ENCODE data around the gene STK32C. TPM values are rescaled to one million over a fixed set of nuclear protein-coding genes. Genes with fewer than 3 reads are reported as not detected.
A peak's percentile ranks its signal among the peaks of the same experiment; 100 is the strongest.
"Not testable (repeated sequence)": the region's sequence is repeated elsewhere in the genome, so short reads cannot be mapped to it uniquely, and the experiment has no call there.

Gene STK32C
- total RNA-seq, 1 donor from 2014 or later: 18.3 TPM

DNA sequence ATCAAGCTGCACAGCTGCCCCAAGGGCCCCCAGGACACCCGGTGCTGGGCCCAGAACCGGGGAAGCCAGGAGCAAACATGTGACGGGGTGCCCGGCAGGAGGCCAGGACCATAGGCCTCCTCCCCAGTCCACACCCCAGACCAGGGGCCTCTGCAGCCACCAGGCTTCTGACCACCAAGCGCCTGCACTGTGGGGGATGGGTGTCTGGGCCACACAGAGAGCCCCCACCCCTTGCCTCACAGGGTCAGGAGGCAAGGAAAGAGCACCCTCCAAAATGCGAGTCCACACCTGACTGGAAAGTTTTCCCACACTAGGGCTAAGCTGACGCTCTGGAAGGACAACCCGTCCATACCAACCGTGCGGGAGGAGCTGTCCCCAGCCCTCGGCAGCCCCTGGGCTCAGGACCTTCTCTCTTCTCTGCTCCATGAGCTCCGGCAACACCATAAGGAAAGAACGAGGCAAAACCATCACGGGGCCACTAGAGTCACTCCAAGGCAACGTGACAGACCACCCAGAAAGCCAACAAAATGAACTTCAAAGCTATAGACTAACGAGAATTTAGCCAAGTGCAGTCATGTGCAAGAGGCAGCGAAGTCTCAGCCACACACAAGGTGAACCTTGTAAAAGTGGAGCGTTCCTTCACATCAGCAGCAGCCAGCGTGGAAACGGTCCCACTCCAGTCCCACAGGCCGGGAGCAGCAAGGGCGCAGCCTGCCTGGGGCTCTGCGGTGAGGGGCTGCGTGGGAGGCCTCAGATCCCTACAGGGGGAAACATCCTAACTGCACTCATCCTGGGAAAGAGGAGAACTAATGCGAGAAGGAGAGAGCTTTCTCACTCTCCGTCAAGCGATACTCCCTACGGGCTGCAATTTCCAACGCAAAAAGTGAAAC lies 5.1 kb downstream of the STK32C start:
- no peak for DNase-seq (ENCODE audit: low spot score)

DNA sequence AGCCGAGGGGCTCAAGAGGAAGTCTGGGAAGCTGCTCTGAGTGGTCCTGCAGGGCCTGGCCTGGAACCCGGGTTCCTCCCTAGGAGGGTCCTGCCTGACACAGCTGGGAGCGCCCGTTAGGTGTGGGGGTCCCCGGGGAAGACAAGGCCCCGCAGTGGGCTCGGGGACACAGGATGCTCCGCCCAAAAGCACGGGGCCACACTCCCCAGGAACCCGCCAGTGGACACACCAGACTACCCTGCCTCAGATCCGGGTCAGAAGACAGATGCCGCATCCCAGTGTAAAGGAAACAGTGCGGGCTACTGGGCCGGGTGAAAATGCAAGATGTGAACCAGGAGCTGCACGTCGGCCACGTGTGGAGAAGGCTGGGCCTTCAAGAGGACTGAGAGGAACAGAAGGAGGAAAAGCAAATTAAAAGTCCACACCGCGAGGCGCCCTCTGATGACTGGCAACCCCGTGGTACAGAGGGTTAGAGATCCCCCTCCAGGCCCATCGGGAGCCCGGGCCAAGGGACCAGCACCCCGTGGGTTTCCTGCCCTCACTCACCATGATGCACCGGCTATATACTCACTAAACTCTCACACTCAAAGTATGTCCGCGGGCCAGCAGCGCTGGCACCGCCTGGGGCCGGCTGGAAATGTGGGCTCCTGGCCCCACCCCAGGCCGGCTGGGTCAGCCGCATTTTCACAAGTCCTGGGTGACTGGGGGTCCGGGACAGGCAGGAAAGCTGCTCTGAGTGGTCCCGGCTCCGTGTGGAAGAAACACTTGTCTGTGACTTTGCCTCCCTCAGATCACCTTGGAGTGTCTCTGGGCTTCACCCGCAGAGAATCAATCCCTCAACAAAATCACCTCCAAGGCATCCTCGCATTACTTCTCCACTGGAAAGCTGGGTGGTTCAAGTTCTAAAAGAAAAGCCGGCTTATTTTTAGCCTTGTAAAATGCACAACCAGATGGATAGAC lies 6.1 kb downstream of the STK32C start:
- DNase-seq (ENCODE audit: low spot score): no peak

DNA sequence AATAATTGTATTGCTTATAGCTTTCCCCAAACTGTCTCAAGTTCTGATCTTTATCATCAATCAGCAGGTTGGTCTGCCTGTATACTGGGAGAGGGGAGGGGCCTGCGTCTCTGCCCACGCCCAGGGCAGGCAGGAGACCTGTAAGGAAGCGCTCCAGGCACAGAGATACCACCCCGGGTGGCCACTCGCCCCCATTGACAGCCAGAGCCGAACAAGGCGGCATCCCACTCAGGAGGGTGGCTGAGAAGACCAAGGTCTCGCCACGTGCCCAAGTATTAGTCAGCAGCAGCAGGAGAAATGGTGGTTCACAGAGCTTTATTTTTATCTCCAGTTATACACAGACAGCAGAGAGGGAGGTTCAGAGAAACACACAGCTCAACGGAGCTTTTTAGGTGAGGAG lies 7.2 kb downstream of the STK32C start:
- DNase-seq (ENCODE audit: low spot score): no peak

DNA sequence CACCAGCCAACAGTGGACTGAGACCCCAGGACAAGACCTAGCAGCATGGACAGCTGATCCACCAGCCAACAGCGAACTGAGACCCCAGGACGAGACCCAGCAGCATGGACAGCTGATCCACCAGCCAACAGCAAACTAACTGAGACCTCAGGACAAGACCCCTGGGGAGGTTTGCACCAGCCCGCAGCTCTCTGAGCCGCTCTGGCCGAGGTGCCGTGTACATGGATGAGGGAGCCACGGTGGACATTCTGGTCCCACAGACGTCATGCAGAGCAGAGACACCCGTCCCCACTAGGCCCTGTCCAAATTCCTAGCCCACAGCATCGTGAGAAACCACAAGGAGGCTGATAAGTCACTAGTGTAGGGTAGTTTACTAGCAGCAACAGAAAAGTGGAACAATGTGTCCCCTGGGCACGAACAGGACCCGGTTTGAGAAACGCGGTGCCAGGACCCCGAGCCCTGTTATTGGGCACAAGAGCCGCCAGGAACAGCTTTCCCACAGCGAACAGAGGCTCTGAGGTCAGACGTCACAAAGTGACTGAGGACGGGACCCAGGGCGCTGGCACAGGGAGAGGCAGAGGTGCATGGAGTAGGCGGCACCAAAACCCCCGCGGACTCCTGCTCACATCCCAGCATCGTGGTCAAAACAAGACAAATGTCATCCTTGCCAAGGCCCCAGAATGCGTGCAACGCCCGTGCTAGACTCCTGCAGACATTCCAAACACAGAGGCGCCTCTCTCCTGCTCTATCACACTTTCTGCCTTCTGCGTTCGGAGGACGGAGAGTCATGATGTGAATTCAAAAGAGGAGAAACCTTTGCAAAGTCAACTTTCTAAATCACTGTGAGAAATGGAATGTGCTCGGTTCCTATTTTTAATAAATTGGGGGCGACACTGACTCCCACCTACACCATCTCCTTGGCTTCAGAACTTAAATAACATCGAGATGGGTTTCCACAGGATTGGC lies 8.1 kb downstream of the STK32C start:
- DNase-seq (ENCODE audit: low spot score): no peak

DNA sequence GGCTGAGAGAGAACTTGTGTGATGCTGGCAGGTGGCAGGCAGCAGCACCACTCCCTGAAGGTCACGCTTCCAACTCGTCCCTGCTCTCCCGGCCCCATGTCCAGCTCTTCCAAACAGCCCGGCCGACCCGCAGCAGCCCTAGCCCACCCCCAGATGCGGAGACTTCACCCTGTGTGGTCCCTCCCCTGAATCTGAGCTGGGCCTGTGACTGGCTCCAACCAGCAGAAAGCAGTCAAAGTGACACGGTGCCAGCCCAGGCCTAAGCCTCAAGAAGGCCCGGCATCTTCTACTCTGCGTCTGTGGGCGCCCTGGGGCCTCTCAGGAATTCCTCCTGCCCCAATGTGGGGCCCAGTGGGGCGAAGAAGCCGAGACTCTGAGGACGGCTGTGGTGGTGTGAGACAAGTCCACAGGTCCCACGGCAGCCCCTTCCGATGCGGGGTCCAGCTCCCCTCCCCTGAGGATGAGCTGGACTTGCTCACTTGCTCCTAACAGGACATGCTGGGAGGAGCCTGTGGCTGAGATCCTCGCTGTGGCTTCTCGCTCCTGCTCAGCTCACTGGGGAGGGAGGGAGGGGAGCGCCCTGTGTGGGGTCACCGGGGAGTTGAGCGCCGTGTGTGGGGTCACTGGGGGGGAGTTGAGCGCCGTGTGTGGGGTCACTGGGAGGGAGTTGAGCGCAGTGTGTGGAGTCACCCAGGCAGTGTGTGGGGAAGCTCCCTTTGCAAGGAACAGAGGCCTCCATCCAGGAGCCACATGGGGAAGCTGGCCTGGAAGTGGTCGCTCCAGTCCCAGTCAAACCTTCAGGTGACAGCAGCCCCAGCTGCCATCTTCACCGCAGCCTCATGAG lies 9.5 kb downstream of the STK32C start:
- peak; percentile 84 for DNase-seq (ENCODE audit: low spot score)

DNA sequence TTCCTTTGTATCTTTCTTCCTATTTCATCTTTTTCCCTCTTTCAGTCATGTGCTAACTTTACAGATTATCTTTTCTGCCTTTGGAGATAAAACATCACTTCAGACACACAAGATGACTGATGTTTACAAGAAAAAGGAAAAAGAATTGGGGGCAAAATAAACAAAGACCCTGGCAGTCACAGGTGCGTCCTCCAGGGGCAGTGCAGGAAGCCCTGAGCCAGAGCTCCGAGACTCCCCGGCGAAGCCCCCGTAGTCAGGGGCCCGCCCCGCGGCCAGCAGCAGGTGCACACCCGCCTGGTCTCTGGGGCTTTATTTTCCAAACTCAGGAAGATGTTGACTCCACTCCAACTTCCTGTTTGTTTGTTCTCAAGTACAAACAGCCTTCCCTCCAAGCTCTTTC lies 10.2 kb downstream of the STK32C start:
- peak; percentile 74 for DNase-seq (ENCODE audit: low spot score)

DNA sequence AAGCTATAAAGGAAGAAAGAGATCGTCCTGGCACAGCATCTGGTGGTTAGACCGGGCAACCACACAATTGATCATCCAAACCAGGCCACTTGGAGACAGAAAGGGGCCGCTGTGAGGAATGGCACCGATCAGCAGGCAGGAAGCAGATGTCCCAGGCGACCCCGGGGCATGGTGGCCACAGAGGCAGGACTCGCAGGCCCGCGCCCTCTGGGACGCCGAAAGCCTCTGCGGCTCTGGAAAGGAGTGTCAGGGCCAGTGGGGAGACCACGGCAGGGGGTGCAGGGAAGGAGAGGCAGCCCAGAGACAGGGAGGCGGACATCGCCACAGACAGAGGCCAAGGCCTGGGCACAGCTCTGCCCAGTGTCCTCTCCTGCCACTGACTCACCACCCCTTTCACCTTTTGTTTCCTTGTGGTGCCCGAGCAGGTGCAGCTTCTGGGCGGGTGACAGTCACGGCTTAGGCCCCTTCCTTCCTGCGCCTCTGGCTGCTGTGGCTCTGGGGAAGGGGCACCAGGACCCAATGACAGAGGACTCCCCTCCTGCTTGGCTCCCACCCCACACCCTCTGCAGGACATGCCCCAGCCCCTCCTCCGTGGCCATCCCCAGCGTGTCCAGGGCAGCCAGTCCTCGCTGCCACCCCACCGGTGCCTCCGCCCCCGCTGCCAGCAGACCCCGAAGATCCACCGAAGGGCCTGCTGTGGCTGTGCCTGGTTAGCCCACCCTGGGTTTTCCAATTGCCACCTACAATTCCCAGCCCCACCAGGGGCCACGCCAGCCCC lies 10.9 kb downstream of the STK32C start:
- no peak for DNase-seq (ENCODE audit: low spot score)

DNA sequence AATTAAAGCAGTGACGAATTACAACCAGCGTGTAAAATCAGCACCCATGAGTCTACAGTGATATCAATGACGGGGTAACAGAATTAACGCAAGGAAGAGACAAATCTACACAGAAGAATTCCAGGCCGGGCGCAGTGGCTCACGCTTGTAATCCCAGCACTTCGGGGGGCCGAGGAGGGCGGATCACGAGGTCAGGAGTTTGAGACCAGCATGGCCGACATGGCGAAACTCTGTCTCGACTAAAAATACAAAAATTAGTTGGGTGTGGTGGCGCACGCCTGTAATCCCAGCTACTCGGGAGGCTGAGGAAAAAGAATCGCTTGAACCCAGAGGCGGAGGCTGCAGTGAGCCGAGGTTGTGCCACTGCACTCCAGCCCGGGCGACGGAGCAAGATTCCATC lies 12.3 kb downstream of the STK32C start:
- not testable (repeated sequence) for DNase-seq (ENCODE audit: low spot score)

DNA sequence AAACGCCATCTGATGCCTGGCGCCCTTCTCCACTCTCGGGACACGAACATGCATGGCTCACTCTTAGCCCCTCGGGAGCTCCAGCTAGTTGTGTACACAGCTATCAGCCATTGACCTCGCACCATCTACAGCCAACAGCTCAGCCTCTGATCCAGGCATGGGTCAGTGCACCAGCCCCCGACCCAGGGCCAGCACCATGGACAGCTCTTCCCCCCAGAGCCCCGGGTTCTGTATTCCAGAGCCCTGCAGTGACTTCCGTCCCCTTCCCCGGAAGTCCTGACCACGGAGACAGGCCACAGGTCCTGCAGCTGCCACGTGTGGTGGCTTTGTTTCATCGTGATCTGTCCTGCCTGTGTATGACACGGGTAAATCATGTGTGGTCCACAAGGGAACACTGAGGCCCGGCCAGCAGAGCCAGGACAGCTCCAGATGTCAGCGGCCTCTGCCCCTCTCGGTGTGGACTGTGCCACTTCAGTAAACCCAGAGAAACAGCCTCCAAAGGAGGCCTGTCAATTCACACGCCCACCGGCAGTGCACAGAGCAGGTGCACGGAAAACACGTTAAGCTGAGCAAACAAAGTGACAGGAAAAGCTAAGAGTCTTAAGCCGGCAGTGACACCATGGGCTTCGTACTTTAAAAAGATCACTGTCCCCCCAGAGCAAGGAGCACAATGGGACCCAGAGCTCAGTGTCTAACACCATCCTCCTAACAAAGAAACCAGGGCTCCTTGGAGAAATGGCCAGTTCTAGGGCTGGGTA lies 13.0 kb downstream of the STK32C start:
- no peak for DNase-seq (ENCODE audit: low spot score)

DNA sequence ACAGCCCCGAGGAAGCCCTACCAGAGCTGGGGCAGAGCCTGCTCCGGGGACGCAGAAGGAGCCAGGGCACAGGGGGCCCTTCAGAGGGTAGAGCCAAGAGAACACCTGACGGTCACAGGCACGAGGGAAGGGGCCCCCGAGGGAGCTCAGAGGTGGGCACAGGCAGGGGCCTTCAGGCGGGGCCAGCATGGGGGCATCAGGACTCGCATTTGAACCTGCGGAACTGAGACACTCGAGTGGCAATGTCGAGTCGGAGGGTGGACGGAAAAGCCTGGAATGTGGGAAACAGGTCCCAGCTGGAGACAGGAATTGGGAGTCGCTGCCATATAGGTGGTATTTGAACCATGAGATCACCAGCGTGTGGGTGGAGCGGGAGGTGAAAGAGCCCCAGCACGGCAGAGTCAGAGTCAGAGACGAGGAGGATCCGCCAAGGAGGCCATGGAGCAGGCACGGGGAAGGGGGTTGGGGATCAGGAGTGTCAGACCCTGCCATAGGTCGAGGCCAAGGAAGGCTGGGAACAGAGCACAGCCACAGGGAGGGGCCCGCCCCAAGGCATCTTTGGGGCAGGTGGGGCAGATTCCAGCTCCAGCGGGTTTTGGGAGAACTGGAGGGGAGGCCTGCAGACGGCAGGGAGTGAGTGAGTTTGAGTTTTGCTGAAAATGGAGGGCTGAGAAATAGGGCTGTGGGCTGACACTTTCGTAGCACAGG lies 13.8 kb downstream of the STK32C start:
- DNase-seq (ENCODE audit: low spot score): no peak

DNA sequence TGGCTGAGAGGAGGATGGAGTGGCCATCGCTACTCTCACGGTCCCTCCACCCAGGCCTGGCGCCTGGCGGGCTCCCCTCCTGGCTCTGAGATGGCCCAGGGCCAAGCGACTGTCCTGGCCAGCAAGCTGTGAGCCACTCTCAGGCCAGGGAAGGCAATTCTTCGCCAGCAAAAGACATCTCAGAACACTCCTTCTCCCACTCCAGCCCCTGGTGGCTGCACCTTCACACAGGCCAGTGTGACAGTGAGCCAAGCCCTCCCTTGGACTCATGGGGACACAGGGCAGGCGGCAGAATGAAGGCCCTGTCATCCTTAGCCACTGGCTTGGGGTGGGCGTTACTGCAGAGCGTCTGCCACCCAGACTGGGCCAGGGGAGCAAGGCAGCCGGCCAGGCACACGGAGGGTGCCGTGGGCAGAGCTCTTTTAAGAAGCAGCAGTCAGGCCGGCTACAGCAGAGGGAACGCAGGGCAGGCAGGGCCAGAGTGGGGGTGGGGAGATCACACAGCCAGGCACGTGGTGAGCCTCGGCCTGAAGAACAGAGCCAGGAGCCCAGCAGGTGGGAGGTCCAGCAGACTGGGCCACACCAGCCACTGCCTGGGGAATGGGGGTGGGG lies 14.4 kb downstream of the STK32C start:
- no peak for DNase-seq (ENCODE audit: low spot score)

DNA sequence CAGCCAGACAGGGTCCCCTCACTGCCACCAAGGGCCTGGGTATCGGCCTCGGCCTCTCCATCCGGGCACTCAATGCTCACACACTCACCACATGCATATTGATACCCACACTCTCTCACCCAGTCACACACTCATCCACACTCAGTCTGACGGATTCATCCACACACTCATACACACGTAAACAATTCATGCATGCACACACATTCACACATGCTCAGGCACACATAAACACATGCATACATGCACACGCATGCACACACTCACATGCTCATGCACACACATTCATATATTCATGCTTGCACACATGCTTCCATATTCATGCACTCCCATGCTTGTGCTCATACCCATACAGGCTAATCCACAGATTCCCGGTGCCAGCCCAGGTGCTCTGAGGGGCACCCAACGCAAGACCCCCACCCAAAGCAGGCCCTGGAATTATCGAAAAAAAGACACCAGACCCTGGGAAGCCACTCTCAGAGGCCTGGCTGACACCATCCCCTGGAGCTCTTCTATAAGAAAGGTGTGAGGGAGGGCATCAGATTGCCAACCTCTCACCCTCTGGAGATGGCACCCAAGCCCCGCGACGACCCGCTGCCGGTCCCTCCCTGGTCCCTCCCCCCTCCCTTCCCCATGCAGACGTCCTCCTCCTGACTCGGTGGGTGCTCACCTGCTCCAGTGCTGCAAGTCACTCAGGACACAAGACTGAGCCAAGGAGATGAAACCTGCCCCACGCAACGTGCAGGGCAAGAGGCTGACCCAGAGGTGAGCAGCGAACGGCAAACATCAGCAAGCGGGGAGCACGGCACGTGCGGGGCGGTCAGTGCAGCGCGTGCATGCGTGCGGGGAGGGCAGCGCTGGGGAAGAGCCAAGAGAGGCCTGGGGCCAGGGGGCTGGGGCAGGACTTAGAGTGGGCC lies 15.2 kb downstream of the STK32C start:
- DNase-seq (ENCODE audit: low spot score): no peak

DNA sequence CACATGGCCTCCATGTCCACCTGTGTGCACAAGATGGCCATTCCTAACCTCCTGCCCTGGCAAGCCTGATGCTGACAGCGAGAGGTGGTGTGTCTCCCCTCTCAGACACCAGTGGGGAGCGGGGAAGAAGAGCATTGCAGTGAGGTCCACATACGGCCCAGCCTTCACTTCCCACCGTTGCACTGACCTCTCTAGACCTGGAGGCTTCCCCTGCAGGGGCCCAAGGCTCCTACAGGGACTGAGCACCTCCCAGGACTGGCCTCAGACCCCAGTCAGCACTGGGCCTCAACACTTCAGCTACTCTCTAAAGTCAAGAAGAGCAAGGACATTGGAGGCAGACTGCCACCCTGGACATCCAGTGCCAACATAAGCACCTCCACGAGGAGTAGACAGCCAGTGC lies 15.9 kb downstream of the STK32C start:
- DNase-seq (ENCODE audit: low spot score): no peak

DNA sequence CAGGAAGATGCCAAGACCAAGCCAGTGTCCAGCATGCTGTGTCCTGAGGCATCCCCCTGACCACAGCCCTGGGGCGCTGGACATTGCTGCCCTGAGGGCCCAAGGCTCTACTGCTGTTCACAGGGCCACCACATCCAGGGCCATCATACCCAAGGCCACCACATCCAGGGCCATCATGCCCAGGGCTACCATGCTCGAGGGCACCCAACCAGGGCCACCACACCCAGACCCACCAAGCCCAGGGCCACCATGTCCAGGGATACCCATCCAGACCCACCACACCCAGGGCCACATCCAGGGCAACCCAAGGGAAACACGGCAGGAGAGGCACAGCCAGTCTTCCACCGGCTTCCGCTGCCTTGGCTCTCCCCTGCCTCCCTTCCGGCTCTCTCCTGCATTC lies 17.1 kb downstream of the STK32C start:
- no peak for DNase-seq (ENCODE audit: low spot score)

DNA sequence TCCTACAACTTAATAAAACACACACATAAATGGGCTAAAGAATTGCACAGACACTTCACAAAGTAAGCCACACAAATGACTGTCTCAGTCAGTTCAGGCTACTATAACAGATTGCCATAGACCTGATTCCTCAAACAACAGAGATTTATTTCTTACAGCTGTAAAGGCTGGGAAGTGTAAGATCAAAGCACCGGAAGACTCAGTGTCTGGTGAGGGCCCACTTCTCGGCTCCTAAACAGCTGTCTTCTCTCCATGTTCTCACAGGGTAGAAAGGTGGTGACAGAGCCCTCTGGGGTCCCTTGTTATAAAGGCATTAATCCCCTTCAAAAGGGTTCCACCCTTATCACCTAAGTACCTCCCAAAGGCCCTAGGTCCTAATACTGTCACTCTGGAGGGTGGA lies 18.3 kb downstream of the STK32C start:
- DNase-seq (ENCODE audit: low spot score): no peak
